ENCODE results near the gene CNTN1.

DNA sequence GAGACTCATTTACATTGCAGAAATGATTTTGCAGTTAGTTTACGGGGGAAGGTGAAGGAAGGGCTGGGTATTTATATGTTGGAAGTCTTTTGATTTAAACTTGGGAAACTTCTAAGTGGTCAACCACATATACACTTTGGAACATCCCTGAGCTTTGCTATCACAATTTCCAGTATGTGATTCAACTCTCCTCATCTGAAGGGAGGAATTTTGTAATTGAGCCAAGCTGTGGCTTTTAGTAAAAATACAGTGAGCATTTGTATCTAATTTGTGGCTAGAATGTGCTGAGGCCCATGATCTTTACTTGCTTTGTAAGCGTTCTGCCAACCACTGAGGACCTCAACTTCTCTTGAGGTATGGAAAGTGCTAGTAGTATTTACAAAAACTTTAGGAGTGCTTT lies 260.8 kb downstream of the CNTN1 start:
- no peak for TF ChIP-seq POLR2A (IDR thresholded peaks at IDR 0.05; ENCODE audit: borderline replicate concordance, extremely low read depth, insufficient read depth, insufficient read length)
- no peak for TF ChIP-seq FOSL1 (IDR thresholded peaks at IDR 0.05; ENCODE audit: low read depth)
- TF ChIP-seq, protein P1, sequence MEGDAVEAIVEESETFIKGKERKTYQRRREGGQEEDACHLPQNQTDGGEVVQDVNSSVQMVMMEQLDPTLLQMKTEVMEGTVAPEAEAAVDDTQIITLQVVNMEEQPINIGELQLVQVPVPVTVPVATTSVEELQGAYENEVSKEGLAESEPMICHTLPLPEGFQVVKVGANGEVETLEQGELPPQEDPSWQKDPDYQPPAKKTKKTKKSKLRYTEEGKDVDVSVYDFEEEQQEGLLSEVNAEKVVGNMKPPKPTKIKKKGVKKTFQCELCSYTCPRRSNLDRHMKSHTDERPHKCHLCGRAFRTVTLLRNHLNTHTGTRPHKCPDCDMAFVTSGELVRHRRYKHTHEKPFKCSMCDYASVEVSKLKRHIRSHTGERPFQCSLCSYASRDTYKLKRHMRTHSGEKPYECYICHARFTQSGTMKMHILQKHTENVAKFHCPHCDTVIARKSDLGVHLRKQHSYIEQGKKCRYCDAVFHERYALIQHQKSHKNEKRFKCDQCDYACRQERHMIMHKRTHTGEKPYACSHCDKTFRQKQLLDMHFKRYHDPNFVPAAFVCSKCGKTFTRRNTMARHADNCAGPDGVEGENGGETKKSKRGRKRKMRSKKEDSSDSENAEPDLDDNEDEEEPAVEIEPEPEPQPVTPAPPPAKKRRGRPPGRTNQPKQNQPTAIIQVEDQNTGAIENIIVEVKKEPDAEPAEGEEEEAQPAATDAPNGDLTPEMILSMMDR (IDR thresholded peaks at IDR 0.05 in 2 of 3, conservative IDR thresholded peaks at IDR 0.05 in 1 of 3; ENCODE audit: borderline replicate concordance in 1 of 3, insufficient read depth in 1 of 3, low read depth in 2 of 3, low read length in 2 of 3), result no peak
- TF ChIP-seq, protein P2, sequence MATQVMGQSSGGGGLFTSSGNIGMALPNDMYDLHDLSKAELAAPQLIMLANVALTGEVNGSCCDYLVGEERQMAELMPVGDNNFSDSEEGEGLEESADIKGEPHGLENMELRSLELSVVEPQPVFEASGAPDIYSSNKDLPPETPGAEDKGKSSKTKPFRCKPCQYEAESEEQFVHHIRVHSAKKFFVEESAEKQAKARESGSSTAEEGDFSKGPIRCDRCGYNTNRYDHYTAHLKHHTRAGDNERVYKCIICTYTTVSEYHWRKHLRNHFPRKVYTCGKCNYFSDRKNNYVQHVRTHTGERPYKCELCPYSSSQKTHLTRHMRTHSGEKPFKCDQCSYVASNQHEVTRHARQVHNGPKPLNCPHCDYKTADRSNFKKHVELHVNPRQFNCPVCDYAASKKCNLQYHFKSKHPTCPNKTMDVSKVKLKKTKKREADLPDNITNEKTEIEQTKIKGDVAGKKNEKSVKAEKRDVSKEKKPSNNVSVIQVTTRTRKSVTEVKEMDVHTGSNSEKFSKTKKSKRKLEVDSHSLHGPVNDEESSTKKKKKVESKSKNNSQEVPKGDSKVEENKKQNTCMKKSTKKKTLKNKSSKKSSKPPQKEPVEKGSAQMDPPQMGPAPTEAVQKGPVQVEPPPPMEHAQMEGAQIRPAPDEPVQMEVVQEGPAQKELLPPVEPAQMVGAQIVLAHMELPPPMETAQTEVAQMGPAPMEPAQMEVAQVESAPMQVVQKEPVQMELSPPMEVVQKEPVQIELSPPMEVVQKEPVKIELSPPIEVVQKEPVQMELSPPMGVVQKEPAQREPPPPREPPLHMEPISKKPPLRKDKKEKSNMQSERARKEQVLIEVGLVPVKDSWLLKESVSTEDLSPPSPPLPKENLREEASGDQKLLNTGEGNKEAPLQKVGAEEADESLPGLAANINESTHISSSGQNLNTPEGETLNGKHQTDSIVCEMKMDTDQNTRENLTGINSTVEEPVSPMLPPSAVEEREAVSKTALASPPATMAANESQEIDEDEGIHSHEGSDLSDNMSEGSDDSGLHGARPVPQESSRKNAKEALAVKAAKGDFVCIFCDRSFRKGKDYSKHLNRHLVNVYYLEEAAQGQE (IDR thresholded peaks at IDR 0.05; ENCODE audit: low read depth), result no peak
- no peak for TF ChIP-seq ELF1 (IDR thresholded peaks at IDR 0.05; ENCODE audit: borderline replicate concordance, low read depth)
- TF ChIP-seq, protein P3, sequence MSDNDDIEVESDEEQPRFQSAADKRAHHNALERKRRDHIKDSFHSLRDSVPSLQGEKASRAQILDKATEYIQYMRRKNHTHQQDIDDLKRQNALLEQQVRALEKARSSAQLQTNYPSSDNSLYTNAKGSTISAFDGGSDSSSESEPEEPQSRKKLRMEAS (IDR thresholded peaks at IDR 0.05), result no peak
- no peak for TF ChIP-seq POLR2AphosphoS5 (IDR thresholded peaks at IDR 0.05; ENCODE audit: low read depth, low read length)
- TF ChIP-seq TCF7L2 (IDR thresholded peaks at IDR 0.05; ENCODE audit: borderline replicate concordance, extremely low read depth, insufficient read depth, insufficient read length), result no peak
- TF ChIP-seq YY1 (IDR thresholded peaks at IDR 0.05; ENCODE audit: extremely low read depth, insufficient replicate concordance, low read depth, low read length), result no peak
- TF ChIP-seq CEBPB (IDR thresholded peaks at IDR 0.05; ENCODE audit: low read depth), result no peak
- TF ChIP-seq EZH2 (IDR thresholded peaks at IDR 0.05), result no peak
- no peak for TF ChIP-seq CBX3 (IDR thresholded peaks at IDR 0.05; ENCODE audit: low read depth)
- TF ChIP-seq ZFX (IDR thresholded peaks at IDR 0.05), result no peak
- TF ChIP-seq RAD21 (IDR thresholded peaks at IDR 0.05; ENCODE audit: low read depth), result no peak

Data from HCT116 (cell line).